OCI-LY3 (cell line): ENCODE results near the gene FANCC.

Experiments
- EZH2phosphoT487 ChIP-seq: fragments of 200-600 bp; shearing (Covaris generic); IDR thresholded peaks from 2 replicates; pipeline ENCODE4 v1.6.1; 2018; ENCODE audit warnings: antibody characterized with exemption, mixed run types, low read depth
- TF ChIP-seq, protein P1 (sequence below): fragments of 200-600, 300-600 bp; sonication (generic); IDR thresholded peaks from 2 replicates; pipeline ENCODE4 v1.5.1; 2014; ENCODE audit warnings: antibody characterized with exemption, low read length, low read depth

DNA sequence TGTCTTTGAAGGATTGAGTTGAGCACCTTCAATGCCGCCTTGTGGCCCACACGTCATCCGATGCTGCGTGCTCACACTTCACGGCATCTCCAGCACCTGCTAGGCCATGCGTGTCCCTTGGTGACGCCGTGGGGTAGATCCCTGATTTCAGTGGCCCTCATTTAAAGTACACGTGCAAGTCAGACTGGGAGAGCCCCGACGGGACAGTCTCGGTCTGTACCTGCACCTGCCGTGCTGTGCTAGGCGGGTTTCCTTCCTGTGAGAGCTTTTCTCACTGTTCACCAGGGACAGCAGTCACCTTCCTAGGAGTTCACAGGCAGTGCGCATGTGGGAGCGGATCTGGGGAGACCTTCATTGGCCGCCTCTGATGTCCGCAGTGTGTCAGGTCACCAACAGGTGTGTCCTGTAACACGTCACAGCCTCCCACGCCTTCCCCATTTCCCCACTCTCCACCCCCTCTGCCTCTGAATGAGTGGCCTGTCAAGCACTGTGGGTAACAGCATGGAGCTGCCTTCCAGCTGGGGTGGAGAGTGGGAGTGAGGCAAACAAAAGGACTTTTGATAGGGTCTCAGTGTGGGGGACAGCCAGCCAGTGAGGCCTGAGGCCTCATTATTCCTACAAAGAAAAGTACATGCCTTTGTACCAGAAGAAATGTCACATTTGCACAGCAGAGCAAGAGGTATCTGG, 236.4 kb downstream of the FANCC start:
- TF ChIP-seq, protein P1, sequence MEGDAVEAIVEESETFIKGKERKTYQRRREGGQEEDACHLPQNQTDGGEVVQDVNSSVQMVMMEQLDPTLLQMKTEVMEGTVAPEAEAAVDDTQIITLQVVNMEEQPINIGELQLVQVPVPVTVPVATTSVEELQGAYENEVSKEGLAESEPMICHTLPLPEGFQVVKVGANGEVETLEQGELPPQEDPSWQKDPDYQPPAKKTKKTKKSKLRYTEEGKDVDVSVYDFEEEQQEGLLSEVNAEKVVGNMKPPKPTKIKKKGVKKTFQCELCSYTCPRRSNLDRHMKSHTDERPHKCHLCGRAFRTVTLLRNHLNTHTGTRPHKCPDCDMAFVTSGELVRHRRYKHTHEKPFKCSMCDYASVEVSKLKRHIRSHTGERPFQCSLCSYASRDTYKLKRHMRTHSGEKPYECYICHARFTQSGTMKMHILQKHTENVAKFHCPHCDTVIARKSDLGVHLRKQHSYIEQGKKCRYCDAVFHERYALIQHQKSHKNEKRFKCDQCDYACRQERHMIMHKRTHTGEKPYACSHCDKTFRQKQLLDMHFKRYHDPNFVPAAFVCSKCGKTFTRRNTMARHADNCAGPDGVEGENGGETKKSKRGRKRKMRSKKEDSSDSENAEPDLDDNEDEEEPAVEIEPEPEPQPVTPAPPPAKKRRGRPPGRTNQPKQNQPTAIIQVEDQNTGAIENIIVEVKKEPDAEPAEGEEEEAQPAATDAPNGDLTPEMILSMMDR = no peak
- TF ChIP-seq EZH2phosphoT487 = no peak
